Suprapubic skin (tissue), 4 donors: Measurements from ENCODE around the gene PGLYRP4.

ENCODE experiments used
- EP300 ChIP-seq: sonication (generic); formaldehyde crosslinking; IDR thresholded peaks from one replicate; pipeline ENCODE4 v1.6.1; 2017; ENCODE audit warnings: antibody characterized with exemption
- POLR2A ChIP-seq, 2 donors: fragments of 450-650 bp; IDR thresholded peaks; one replicate each; pipeline ENCODE4 v1.6.1; 2017; ENCODE audit warnings: antibody characterized with exemption in 2 of 2, mild to moderate bottlenecking in 2 of 2, moderate library complexity in 2 of 2
- POLR2AphosphoS5 ChIP-seq, 3 donors: sonication (generic); formaldehyde crosslinking; IDR thresholded peaks; one replicate each; pipeline ENCODE4 v1.6.1; 2017; ENCODE audit warnings: antibody characterized with exemption in 3 of 3
- TF ChIP-seq, protein P1 (sequence below), 2 donors: fragments of 200-600 bp in 1 of 2; fragments of 450-650 bp in 1 of 2; sonication (generic) in 1 of 2; IDR thresholded peaks; one replicate each; pipeline ENCODE4 v1.5.1; 2016 to 2019; ENCODE audit warnings: antibody characterized with exemption in 2 of 2, mild to moderate bottlenecking in 1 of 2, moderate library complexity in 1 of 2

DNA sequence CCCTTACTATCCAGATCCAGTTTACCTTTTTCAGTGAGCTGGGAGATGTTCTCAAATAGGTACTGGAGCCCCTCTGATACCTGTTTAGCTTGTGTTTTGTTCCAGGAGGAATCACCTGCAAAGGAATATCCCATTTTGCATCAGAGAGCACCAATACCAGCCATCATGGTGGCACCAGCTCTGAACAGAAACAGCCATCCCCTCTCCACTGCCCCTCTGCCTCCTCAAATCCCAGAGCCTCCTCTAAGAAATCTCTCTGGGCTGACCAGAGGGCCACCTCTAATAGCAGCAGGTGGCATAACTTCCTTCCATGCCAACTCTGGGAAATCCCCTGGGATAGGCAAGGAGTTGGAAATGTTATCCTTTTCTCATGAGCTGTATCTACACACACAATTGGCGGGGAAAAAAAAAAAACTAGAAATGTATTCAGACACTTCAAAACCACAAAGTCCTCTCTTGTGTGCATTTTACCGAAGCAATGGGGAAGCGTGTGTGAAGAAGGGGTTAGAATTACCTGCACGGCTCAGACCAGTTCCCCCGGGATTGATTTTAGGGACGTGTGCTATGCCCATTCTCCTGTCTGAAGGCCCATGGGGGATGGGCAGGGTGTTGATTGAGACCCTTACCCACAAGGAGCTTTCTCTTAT is 2.4 kb downstream of the PGLYRP4 start:
- TF ChIP-seq, protein P1, sequence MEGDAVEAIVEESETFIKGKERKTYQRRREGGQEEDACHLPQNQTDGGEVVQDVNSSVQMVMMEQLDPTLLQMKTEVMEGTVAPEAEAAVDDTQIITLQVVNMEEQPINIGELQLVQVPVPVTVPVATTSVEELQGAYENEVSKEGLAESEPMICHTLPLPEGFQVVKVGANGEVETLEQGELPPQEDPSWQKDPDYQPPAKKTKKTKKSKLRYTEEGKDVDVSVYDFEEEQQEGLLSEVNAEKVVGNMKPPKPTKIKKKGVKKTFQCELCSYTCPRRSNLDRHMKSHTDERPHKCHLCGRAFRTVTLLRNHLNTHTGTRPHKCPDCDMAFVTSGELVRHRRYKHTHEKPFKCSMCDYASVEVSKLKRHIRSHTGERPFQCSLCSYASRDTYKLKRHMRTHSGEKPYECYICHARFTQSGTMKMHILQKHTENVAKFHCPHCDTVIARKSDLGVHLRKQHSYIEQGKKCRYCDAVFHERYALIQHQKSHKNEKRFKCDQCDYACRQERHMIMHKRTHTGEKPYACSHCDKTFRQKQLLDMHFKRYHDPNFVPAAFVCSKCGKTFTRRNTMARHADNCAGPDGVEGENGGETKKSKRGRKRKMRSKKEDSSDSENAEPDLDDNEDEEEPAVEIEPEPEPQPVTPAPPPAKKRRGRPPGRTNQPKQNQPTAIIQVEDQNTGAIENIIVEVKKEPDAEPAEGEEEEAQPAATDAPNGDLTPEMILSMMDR (IDR thresholded peaks at IDR 0.05): no peak
- TF ChIP-seq POLR2A (IDR thresholded peaks at IDR 0.05) (no peak), POLR2AphosphoS5 (IDR thresholded peaks at IDR 0.05) (no peak), EP300 (no peak)
